H1 (cell line): Measurements from ENCODE around the gene SPRN. TPM values are rescaled to one million over a fixed set of nuclear protein-coding genes. Genes with fewer than 3 reads are reported as not detected.

Experiments used
- CTCF ChIA-PET: fragments of 300-600 bp; sonication (Branson Sonifier 250); formaldehyde crosslinking; loops from one replicate; lab custom pipeline; 2021; ENCODE audit not compliant: partially characterized antibody; lab: Charles Lee
- POLR2A ChIA-PET: fragments of 300-600 bp; sonication (Branson Sonifier 250); formaldehyde crosslinking; loops from one replicate; lab custom pipeline; 2021; ENCODE audit warnings: inconsistent platforms; ENCODE audit not compliant: partially characterized antibody; lab: Charles Lee
- DNase-seq, 2 experiments: peaks; one replicate each; pipeline versions ENCODE4 v3.0.0 to v3.0.0-alpha.2; 2010 to 2022; ENCODE audit warnings: low spot score in 2 of 2, low read depth in 1 of 2, mixed read lengths in 1 of 2
- FAIRE-seq: peaks from 2 replicates; lab custom pipeline; 2011; peaks lifted over from hg19 to GRCh38; lab: Jason Lieb, UNC
- H2AFZ ChIP-seq: 2 replicates; pipeline ENCODE4 v1.8.1; 2012; ENCODE audit warnings: low read length, inconsistent platforms
- H2AK5ac ChIP-seq: 2 replicates; pipeline ENCODE4 v1.6.1; 2013; ENCODE audit warnings: low read depth, low read length
- H2BK120ac ChIP-seq: replicated peaks from 2 replicates; pipeline ENCODE3; 2013; ENCODE audit warnings: low read depth, low read length, inconsistent platforms
- H2BK12ac ChIP-seq: 2 replicates; pipeline ENCODE4 v1.6.1; 2013; ENCODE audit warnings: low read depth, low read length
- H2BK15ac ChIP-seq: 2 replicates; pipeline ENCODE4 v1.6.1; 2013; ENCODE audit warnings: low read length
- H2BK20ac ChIP-seq: 2 replicates; pipeline ENCODE4 v1.6.1; 2013; ENCODE audit warnings: low read length
- H2BK5ac ChIP-seq: 2 replicates; pipeline ENCODE4 v1.6.1; 2013; ENCODE audit warnings: low read depth, low read length
- H3K14ac ChIP-seq: 2 replicates; pipeline ENCODE4 v1.6.1; 2013; ENCODE audit warnings: inconsistent platforms; ENCODE audit not compliant: insufficient read length
- H3K18ac ChIP-seq: 2 replicates; pipeline ENCODE4 v1.6.1; 2013; ENCODE audit warnings: low read length; ENCODE audit errors: extremely low read depth
- H3K23ac ChIP-seq: 2 replicates; pipeline ENCODE4 v1.6.1; 2013; ENCODE audit warnings: inconsistent platforms; ENCODE audit not compliant: insufficient read length
- H3K23me2 ChIP-seq: 2 replicates; pipeline ENCODE4 v1.6.1; 2013; ENCODE audit warnings: low read depth, low read length
- H3K27ac ChIP-seq: 2 replicates; pipeline ENCODE4 v1.6.1; 2011; ENCODE audit warnings: low read depth, low read length, inconsistent platforms
- H3K27me3 ChIP-seq, 4 experiments: replicated peaks in 1 of 4; 1 replicate in 1 of 4; 2 replicates in 3 of 4; pipeline versions ENCODE4 v1.6.1 to v1.8.1; 2011 to 2013; ENCODE audit warnings: low read length in 3 of 4, mild to moderate bottlenecking in 3 of 4, inconsistent platforms in 2 of 4, mixed read lengths in 2 of 4, moderate library complexity in 1 of 4; ENCODE audit not compliant: control insufficient read depth in 3 of 4, insufficient read depth in 3 of 4; ENCODE audit errors: extremely low read depth in 1 of 4
- H3K36me3 ChIP-seq, 4 experiments: 2 replicates each; pipeline versions ENCODE4 v1.6.1 to v1.8.1; 2011 to 2013; ENCODE audit warnings: mild to moderate bottlenecking in 4 of 4, low read length in 3 of 4, moderate library complexity in 2 of 4, control low read depth in 1 of 4, inconsistent platforms in 1 of 4; ENCODE audit not compliant: insufficient read depth in 4 of 4, control insufficient read depth in 2 of 4
- H3K4ac ChIP-seq: replicated peaks from 2 replicates; pipeline ENCODE3; 2013; ENCODE audit warnings: low read length, low read depth, mixed read lengths, inconsistent platforms; ENCODE audit not compliant: insufficient read length
- H3K4me1 ChIP-seq, 4 experiments: replicated peaks in 1 of 4; 1 replicate in 1 of 4; 2 replicates in 3 of 4; pipeline versions ENCODE4 v1.6.1 to v1.8.1; 2011 to 2013; ENCODE audit warnings: low read length in 3 of 4, inconsistent platforms in 2 of 4, mixed read lengths in 1 of 4; ENCODE audit not compliant: insufficient read depth in 4 of 4, control insufficient read depth in 3 of 4
- H3K4me2 ChIP-seq, 2 experiments: 2 replicates each; pipeline versions ENCODE4 v1.6.1 to v1.8.1; 2011 to 2013; ENCODE audit warnings: low read depth in 2 of 2, low read length in 2 of 2, control low read depth in 1 of 2, inconsistent platforms in 1 of 2, mild to moderate bottlenecking in 1 of 2; ENCODE audit not compliant: insufficient read depth in 1 of 2
- H3K4me3 ChIP-seq, 4 experiments: fragments of 200-600, 300-600 bp in 1 of 4; sonication (generic), shearing (Covaris generic), sonication (Bioruptor Twin) in 1 of 4; 2 replicates each; pipeline versions ENCODE4 v1.5.1 to v1.8.1; 2011 to 2016; ENCODE audit warnings: low read length in 4 of 4, low read depth in 3 of 4, control low read depth in 2 of 4, inconsistent platforms in 2 of 4, mild to moderate bottlenecking in 2 of 4, mixed read lengths in 1 of 4, moderate library complexity in 1 of 4; ENCODE audit not compliant: insufficient read depth in 2 of 4; ENCODE audit errors: extremely low read depth in 1 of 4
- H3K56ac ChIP-seq: replicated peaks from 2 replicates; pipeline ENCODE3; 2013; ENCODE audit warnings: low read depth, mild to moderate bottlenecking, mixed read lengths, low read length, inconsistent platforms; ENCODE audit not compliant: insufficient read length
- H3K79me1 ChIP-seq: 2 replicates; pipeline ENCODE4 v1.6.1; 2013; ENCODE audit warnings: low read depth, low read length, control low read depth
- H3K79me2 ChIP-seq, 2 experiments: 2 replicates each; pipeline versions ENCODE4 v1.6.1 to v1.8.1; 2012 to 2013; ENCODE audit warnings: low read length in 2 of 2, mild to moderate bottlenecking in 2 of 2, inconsistent platforms in 1 of 2; ENCODE audit not compliant: insufficient read depth in 2 of 2, control insufficient read depth in 1 of 2
- H3K9ac ChIP-seq, 4 experiments: replicated peaks in 1 of 4; 1 replicate in 1 of 4; 2 replicates in 3 of 4; pipeline versions ENCODE4 v1.6.1 to v1.8.1; 2011 to 2013; ENCODE audit warnings: low read depth in 3 of 4, low read length in 3 of 4, control low read depth in 2 of 4, mild to moderate bottlenecking in 2 of 4, moderate library complexity in 2 of 4, inconsistent platforms in 1 of 4; ENCODE audit errors: extremely low read depth in 1 of 4
- H3K9me3 ChIP-seq, 2 experiments: 2 replicates each; pipeline versions ENCODE4 v1.6.1 to v1.8.1; 2012 to 2013; ENCODE audit warnings: mild to moderate bottlenecking in 2 of 2, moderate library complexity in 2 of 2, control low read depth in 1 of 2, inconsistent platforms in 1 of 2, low read depth in 1 of 2, low read length in 1 of 2, mixed read lengths in 1 of 2; ENCODE audit not compliant: insufficient read depth in 2 of 2
- H4K20me1 ChIP-seq, 2 experiments: replicated peaks in 1 of 2; 2 replicates each; pipeline versions ENCODE3 to v1.8.1; 2011 to 2013; ENCODE audit warnings: inconsistent platforms in 2 of 2, low read length in 2 of 2, mild to moderate bottlenecking in 1 of 2; ENCODE audit not compliant: insufficient read depth in 2 of 2, control insufficient read depth in 1 of 2
- H4K5ac ChIP-seq: 2 replicates; pipeline ENCODE4 v1.6.1; 2013; ENCODE audit warnings: low read length, low read depth, mixed read lengths, inconsistent platforms; ENCODE audit not compliant: insufficient read length
- H4K8ac ChIP-seq: 2 replicates; pipeline ENCODE4 v1.8.0; 2013; ENCODE audit warnings: mild to moderate bottlenecking, moderate library complexity, low read length, inconsistent platforms; ENCODE audit not compliant: insufficient read depth; ENCODE audit errors: extremely low read depth
- H4K91ac ChIP-seq: replicated peaks from 2 replicates; pipeline ENCODE3; 2013; ENCODE audit warnings: low read length, mixed read lengths, inconsistent platforms; ENCODE audit not compliant: insufficient read length
- KDM1A ChIP-seq: fragments of 200-600, 300-600 bp; sonication (generic); IDR thresholded peaks from 2 replicates; pipeline ENCODE4 v1.7.1; 2016; ENCODE audit warnings: mild to moderate bottlenecking, low read length, borderline replicate concordance
- KDM5A ChIP-seq: fragments of 200-600 bp; IDR thresholded peaks from 2 replicates; pipeline ENCODE4 v1.7.1; 2012; ENCODE audit warnings: mild to moderate bottlenecking, low read length, inconsistent platforms, mixed read lengths
- SP4 ChIP-seq: IDR thresholded peaks from 2 replicates; pipeline ENCODE4 v1.6.1; 2012; ENCODE audit warnings: low read length, inconsistent platforms
- TEAD4 ChIP-seq: IDR thresholded peaks from 2 replicates; pipeline ENCODE4 v1.6.1; 2012; ENCODE audit warnings: low read depth, low read length, inconsistent platforms, mixed read lengths
- WGBS, 2 experiments: shearing (Covaris generic) in 1 of 2; methylation state at CpG; one replicate each; pipeline versions ENCODE4 v1.1.6 to v1.1.7; 2013 to 2015; ENCODE audit warnings: low lambda C conversion rate in 2 of 2, mixed read lengths in 2 of 2, inconsistent platforms in 1 of 2, low coverage in 1 of 2, missing lambda C conversion rate in 1 of 2; ENCODE audit not compliant: insufficient replicate concordance in 2 of 2, insufficient coverage in 1 of 2, insufficient read length in 1 of 2; ENCODE audit errors: extremely low coverage in 1 of 2, missing lambda C conversion rate in 1 of 2; 5-methylcytosine and 5-hydroxymethylcytosine counted together
- polyA plus RNA-seq, 7 experiments: library from polyadenylated mRNA; depleted of rRNA in 3 of 7; stranded (reverse) in 5 of 7; unstranded in 2 of 7; fragments of >200 nt in 5 of 7; fragments of 200-250 nt in 2 of 7; gene quantifications; 1 replicate in 5 of 7; 2 replicates in 1 of 7; 4 replicates in 1 of 7; pipeline versions ENCODE4 v1.2.1 to v1.2.3, GENCODE V29; 2011 to 2013; ENCODE audit warnings: missing spikeins in 2 of 7, mixed read lengths in 2 of 7
- total RNA-seq: library from RNA; stranded (reverse); fragmentation: NEBNext Ultra II Directional; extraction: Animal tissue kit (Norgen Biotek cat#: 25700); gene quantifications from 2 replicates; pipeline ENCODE4 v1.2.1, GENCODE V29; 2021

Gene SPRN
- total and polyA plus RNA-seq, 2 of the 8 experiments (the other 6 are each of a cell fraction or from before 2014, with no cell fraction given), result 0.23 to 0.24 TPM

- H4K91ac ChIP-seq, result no peak overlapping the region
- H3K9me3 ChIP-seq, result peaks cover 72% of the 10 kb centered on the region in 2 experiments
- H2BK12ac ChIP-seq, result no peak overlapping the region
- no peak overlapping the region for H2AK5ac ChIP-seq
- H3K14ac ChIP-seq, result no peak overlapping the region
- H2BK5ac ChIP-seq, result no peak overlapping the region
- H3K79me1 ChIP-seq, result no peaks in the 10 kb centered on the region
- no peak overlapping the region for H3K23ac ChIP-seq
- H2BK15ac ChIP-seq, result no peak overlapping the region
- DNase-seq, result no peak
- H3K4me3 ChIP-seq, result no peak overlapping the region
- WGBS, 2 experiments, result 91% methylated on average over 22 of the region's 22 CpGs; no CpG with 5 or more reads in 1 of the 2 experiments
- H3K79me2 ChIP-seq, result no peaks in the 10 kb centered on the region
- H3K4ac ChIP-seq, result no peak overlapping the region
- no peak for FAIRE-seq
- no peak overlapping the region for H3K56ac ChIP-seq
- no peak overlapping the region for H3K27ac ChIP-seq
- POLR2A ChIA-PET, result no interaction called here
- H2BK120ac ChIP-seq, result no peak overlapping the region
- H4K20me1 ChIP-seq, result no peaks in the 10 kb centered on the region
- H2BK20ac ChIP-seq, result no peak overlapping the region
- H3K23me2 ChIP-seq, result no peaks in the 10 kb centered on the region
- H3K27me3 ChIP-seq, result no peaks in the 10 kb centered on the region
- no peak overlapping the region for H3K4me2 ChIP-seq
- H4K8ac ChIP-seq, result no peak overlapping the region
- H4K5ac ChIP-seq, result no peak overlapping the region
- no peak overlapping the region for H2AFZ ChIP-seq
- no peaks in the 10 kb centered on the region for H3K36me3 ChIP-seq
- CTCF ChIA-PET, result no interaction called here
- no peak overlapping the region for H3K18ac ChIP-seq
- no peak overlapping the region for H3K9ac ChIP-seq
- no peaks in the 10 kb centered on the region for H3K4me1 ChIP-seq
- TF ChIP-seq KDM5A (no peak), KDM1A (no peak), TEAD4 (no peak), SP4 (no peak)
Measured at GRCh38 chr10:133445268-133445732, 20.9 kb upstream of the SPRN start.
